ENCODE measurements around the gene TMEM171. TPM values are rescaled to one million over a fixed set of nuclear protein-coding genes. Genes with fewer than 3 reads are reported as not detected.

TMEM171 gene
- total RNA-seq, 2 donors from 2014 or later: not detected

DNA sequence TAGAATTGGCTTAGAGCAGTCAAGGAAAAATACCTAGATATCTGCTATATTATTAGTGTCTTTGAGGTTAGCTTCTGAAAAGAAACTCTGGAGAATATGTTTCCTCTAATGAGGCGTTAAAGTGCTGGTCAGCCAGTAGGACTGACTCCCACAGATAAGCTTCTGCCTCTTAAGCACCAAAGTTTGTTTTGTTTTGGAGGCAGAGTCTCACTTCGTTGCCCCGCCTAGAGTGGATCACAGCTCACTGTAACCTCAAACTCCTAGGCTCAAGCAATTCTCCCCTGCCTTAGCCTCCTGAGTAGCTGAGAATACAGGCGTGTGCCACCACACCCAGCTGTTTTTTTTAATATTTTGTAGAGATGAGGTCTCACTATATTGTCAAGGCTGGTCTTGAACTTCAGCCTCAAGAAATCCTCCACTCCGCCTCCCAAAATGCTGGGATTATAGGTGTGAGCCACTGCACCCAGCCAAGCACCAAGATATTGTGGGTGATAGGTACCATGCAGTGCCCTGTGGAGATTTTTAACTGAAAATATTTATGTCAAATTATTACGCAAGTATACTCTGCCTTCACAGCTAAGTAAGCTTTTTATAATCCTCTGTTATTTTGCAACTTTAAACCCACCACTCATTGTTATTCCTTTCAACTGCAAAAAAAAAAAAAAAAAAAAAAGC is 24.7 kb upstream of the TMEM171 start:
- Histone ChIP-seq H3K27ac (no peak overlapping the region), H3K4me1 (replicated peaks) (no peaks in the 10 kb centered on the region), H3K27me3 (replicated peaks; ENCODE audit: insufficient read depth) (no peaks in the 10 kb centered on the region), H3K4me3 (no peak overlapping the region), H3K9me3 (no peaks in the 10 kb centered on the region), H3K36me3 (no peaks in the 10 kb centered on the region)
- DNase-seq (ENCODE audit: low spot score): no peak
- WGBS: 92% methylated on average over 6 of the region's 6 CpGs
- intact Hi-C loops (cut with DNase I): no loop called here
- no peak for TF ChIP-seq POLR2A (IDR thresholded peaks at IDR 0.05)
- no peak for TF ChIP-seq POLR2AphosphoS5 (IDR thresholded peaks at IDR 0.05)
- TF ChIP-seq, protein P1, sequence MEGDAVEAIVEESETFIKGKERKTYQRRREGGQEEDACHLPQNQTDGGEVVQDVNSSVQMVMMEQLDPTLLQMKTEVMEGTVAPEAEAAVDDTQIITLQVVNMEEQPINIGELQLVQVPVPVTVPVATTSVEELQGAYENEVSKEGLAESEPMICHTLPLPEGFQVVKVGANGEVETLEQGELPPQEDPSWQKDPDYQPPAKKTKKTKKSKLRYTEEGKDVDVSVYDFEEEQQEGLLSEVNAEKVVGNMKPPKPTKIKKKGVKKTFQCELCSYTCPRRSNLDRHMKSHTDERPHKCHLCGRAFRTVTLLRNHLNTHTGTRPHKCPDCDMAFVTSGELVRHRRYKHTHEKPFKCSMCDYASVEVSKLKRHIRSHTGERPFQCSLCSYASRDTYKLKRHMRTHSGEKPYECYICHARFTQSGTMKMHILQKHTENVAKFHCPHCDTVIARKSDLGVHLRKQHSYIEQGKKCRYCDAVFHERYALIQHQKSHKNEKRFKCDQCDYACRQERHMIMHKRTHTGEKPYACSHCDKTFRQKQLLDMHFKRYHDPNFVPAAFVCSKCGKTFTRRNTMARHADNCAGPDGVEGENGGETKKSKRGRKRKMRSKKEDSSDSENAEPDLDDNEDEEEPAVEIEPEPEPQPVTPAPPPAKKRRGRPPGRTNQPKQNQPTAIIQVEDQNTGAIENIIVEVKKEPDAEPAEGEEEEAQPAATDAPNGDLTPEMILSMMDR (IDR thresholded peaks at IDR 0.05): no peak

DNA sequence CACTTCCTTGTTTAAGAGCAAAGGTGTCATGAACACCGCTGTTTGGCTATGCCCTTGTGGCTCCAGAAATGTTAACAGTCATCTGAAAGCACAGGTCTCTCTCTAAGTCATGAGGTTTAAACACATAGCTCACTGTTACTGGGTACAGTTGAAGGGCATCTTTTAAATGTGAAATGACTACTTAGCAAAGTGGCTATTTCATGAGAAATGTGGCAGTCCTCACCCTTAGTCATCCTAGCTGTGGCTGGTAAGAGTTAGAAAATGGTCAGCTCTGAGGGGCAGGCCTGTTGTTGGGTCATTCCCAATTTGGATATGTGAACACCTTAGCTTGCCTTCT is 24.2 kb upstream of the TMEM171 start:
- Histone ChIP-seq H3K27me3 (replicated peaks; ENCODE audit: insufficient read depth) (no peaks in the 10 kb centered on the region), H3K4me3 (no peak overlapping the region), H3K4me1 (replicated peaks) (no peaks in the 10 kb centered on the region), H3K36me3 (no peaks in the 10 kb centered on the region), H3K27ac (no peak overlapping the region), H3K9me3 (no peaks in the 10 kb centered on the region)
- intact Hi-C loops (cut with DNase I): no loop called here
- TF ChIP-seq, protein P1 (IDR thresholded peaks at IDR 0.05): no peak
- TF ChIP-seq POLR2A (IDR thresholded peaks at IDR 0.05) (no peak), POLR2AphosphoS5 (IDR thresholded peaks at IDR 0.05) (no peak)
- 83% methylated on average over 1 of the region's 1 CpG for WGBS
- DNase-seq (ENCODE audit: low spot score): no peak

DNA sequence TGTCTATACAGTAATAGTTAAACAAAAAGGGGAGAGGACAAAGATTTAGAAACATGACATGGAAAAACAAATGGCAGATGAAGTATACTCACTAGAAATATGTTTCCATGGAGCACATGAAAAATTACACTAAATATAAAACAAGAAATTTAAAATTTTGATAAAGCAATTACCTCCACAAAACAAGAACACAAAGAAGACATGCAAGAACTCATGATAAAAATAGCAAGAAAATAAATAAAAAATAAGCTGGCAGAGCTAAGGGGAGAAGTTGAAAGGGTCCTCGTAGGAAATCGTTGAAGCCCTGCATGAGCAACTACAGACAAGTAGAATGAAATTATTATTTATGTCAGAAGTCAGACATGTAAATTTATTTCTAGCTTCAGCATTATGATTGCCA is 22.6 kb upstream of the TMEM171 start:
- TF ChIP-seq POLR2A (IDR thresholded peaks at IDR 0.05) (no peak), POLR2AphosphoS5 (IDR thresholded peaks at IDR 0.05) (no peak)
- TF ChIP-seq, protein P1 (IDR thresholded peaks at IDR 0.05): no peak
- Histone ChIP-seq H3K4me3 (no peak overlapping the region), H3K9me3 (no peaks in the 10 kb centered on the region), H3K36me3 (no peaks in the 10 kb centered on the region), H3K27ac (no peak overlapping the region), H3K27me3 (replicated peaks; ENCODE audit: insufficient read depth) (no peaks in the 10 kb centered on the region), H3K4me1 (replicated peaks) (no peaks in the 10 kb centered on the region)
- intact Hi-C loops (cut with DNase I): no loop called here
- no peak for DNase-seq (ENCODE audit: low spot score)
- 98% methylated on average over 2 of the region's 2 CpGs for WGBS

DNA sequence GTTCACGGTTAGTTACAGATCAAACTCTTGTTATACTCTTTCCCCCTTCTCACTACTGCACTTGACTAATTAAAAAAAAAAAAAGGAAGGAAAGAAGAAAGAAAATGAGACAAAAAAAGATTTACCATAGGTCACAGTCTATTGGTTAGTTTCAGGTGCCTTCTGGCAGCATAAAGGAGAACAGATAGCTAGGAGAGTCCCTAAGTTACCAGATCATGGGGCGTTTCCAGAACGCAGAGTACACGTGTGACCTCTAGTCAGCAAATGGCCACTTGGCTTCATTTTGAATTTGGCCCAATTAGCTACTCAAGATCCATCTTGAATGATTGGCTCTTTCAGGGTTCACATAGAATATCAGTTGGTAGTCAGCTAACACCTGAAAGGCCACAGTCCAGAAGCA is 20.3 kb upstream of the TMEM171 start:
- no peaks in the 10 kb centered on the region for H3K9me3 ChIP-seq
- no peaks in the 10 kb centered on the region for H3K27me3 ChIP-seq (replicated peaks; ENCODE audit: insufficient read depth)
- H3K27ac ChIP-seq: no peak overlapping the region
- no peaks in the 10 kb centered on the region for H3K36me3 ChIP-seq
- WGBS: 93% methylated on average over 4 of the region's 4 CpGs
- DNase-seq (ENCODE audit: low spot score): no peak
- intact Hi-C loops (cut with DNase I): no loop called here
- TF ChIP-seq POLR2AphosphoS5 (IDR thresholded peaks at IDR 0.05) (no peak), POLR2A (IDR thresholded peaks at IDR 0.05) (no peak)
- TF ChIP-seq, protein P1 (IDR thresholded peaks at IDR 0.05): no peak
- H3K4me1 ChIP-seq (replicated peaks): no peaks in the 10 kb centered on the region
- no peak overlapping the region for H3K4me3 ChIP-seq

DNA sequence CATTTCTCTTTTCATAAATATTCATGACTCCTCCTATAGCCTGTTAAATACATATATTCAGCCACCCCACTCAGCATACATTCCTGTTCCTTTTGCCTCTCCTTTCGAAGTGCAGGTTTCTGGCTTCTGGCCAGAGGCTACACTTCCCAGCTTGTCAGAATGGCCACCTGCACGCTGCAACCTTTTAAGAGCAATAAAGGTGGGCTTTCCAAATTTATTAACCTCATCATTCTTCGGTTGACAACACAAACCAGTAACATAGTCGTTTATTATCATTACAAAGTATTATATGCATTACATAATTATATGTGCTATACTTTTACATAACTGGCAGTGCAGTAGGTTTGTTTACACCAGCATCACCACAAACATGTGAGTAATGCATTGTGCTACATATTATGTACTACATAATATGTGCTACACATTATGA is 16.5 kb upstream of the TMEM171 start:
- TF ChIP-seq POLR2AphosphoS5 (IDR thresholded peaks at IDR 0.05) (no peak), POLR2A (IDR thresholded peaks at IDR 0.05) (no peak)
- TF ChIP-seq, protein P1 (IDR thresholded peaks at IDR 0.05): no peak
- no peak overlapping the region for H3K27ac ChIP-seq
- no peaks in the 10 kb centered on the region for H3K36me3 ChIP-seq
- H3K4me1 ChIP-seq (replicated peaks): no peaks in the 10 kb centered on the region
- H3K4me3 ChIP-seq: no peak overlapping the region
- WGBS: 41% methylated on average over 4 of the region's 4 CpGs
- H3K9me3 ChIP-seq: no peaks in the 10 kb centered on the region
- intact Hi-C loops (cut with DNase I): no loop called here
- H3K27me3 ChIP-seq (replicated peaks; ENCODE audit: insufficient read depth): no peaks in the 10 kb centered on the region
- no peak for DNase-seq (ENCODE audit: low spot score)
